Kidney (tissue), 14 donors: ENCODE data around the gene FGF12. TPM values are rescaled to one million over a fixed set of nuclear protein-coding genes. Genes with fewer than 3 reads are reported as not detected.

ENCODE experiments used
- DNase-seq, 5 donors: peaks; one replicate each; pipeline ENCODE4 v3.0.0-alpha.2; 2013 to 2020
- FAIRE-seq: peaks from 2 replicates; lab custom pipeline; 2012; peaks lifted over from hg19 to GRCh38; lab: Jason Lieb, UNC
- H3K27ac ChIP-seq, 2 donors: one replicate each; pipeline ENCODE4 v1.7.0; 2013; ENCODE audit warnings: low read depth in 2 of 2, low read length in 2 of 2, inconsistent platforms in 1 of 2
- H3K27me3 ChIP-seq: one replicate; pipeline ENCODE4 v1.7.1; 2013; ENCODE audit warnings: low read length, inconsistent platforms; ENCODE audit not compliant: control insufficient read depth, insufficient read depth
- H3K36me3 ChIP-seq, 3 donors: one replicate each; pipeline versions ENCODE4 v1.7.0 to v1.7.1; 2013; ENCODE audit warnings: low read length in 3 of 3, control low read depth in 1 of 3, inconsistent platforms in 1 of 3; ENCODE audit not compliant: insufficient read depth in 3 of 3, control insufficient read depth in 2 of 3
- H3K4me1 ChIP-seq, 3 donors: one replicate each; pipeline versions ENCODE4 v1.7.0 to v1.7.1; 2013; ENCODE audit warnings: low read length in 3 of 3, inconsistent platforms in 1 of 3, low read depth in 1 of 3; ENCODE audit not compliant: control insufficient read depth in 2 of 3, insufficient read depth in 2 of 3
- H3K4me3 ChIP-seq, 3 donors: one replicate each; pipeline versions ENCODE4 v1.7.0 to v1.8.1; 2013; ENCODE audit warnings: low read length in 3 of 3, control low read depth in 1 of 3, inconsistent platforms in 1 of 3
- H3K9ac ChIP-seq, 3 donors: one replicate each; pipeline versions ENCODE4 v1.7.0 to v1.7.1; 2013; ENCODE audit warnings: low read length in 3 of 3, control low read depth in 1 of 3, inconsistent platforms in 1 of 3
- H3K9me3 ChIP-seq, 3 donors: one replicate each; pipeline versions ENCODE4 v1.7.0 to v1.7.1; 2013; ENCODE audit warnings: low read length in 3 of 3, control low read depth in 1 of 3, inconsistent platforms in 1 of 3; ENCODE audit not compliant: control insufficient read depth in 2 of 3, insufficient read depth in 1 of 3
- CTCF ChIP-seq: IDR thresholded peaks from 3 replicates; pipeline ENCODE4 v1.5.1; 2012; ENCODE audit warnings: mild to moderate bottlenecking, moderate library complexity, borderline replicate concordance; ENCODE audit not compliant: insufficient read depth; ENCODE audit errors: extremely low read depth
- intact Hi-C: fragments of 100-400 bp; cut with DNase I; formaldehyde crosslinking; loops from one replicate; pipeline ENCODE4 v1.11.1; 2022
- polyA plus RNA-seq: library from polyadenylated mRNA; stranded (reverse); fragments of 350-450 nt; fragmentation: Illumina TruSeq; extraction: RNeasy Lipid Tissue Mini Kit (QIAGEN cat#74804); gene quantifications from one replicate; pipeline ENCODE4 v1.2.3, GENCODE V29; 2014; ENCODE audit warnings: low read depth, low replicate concordance; ENCODE audit not compliant: insufficient read depth
- total RNA-seq: library from RNA; stranded (reverse); fragmentation: NEBNext Ultra II Directional; extraction: Animal tissue kit (Norgen Biotek cat#: 25700); gene quantifications from one replicate; pipeline ENCODE4 v1.2.1, GENCODE V29; 2021
- donor health status: control.
- donor health status: control.
- donor health status: control.
- donor health status: control.
- donor health status: control.
- donor health status: DM: yes; HTN: yes; CAD: no.
- donor health status: Normal renal cell carcinoma (clear cell type).

FGF12 gene
- total and polyA plus RNA-seq, 2 donors from 2014 or later: 1.8 to 3.7 TPM

GRCh38 chr3:192685801-192686200 lies 41.5 kb downstream of the FGF12 start:
- no peak overlapping the region for H3K27ac ChIP-seq
- H3K9ac ChIP-seq: no peak overlapping the region
- no peak for FAIRE-seq
- H3K4me1 ChIP-seq: no peaks in the 10 kb centered on the region
- H3K27me3 ChIP-seq: no peaks in the 10 kb centered on the region
- no peaks in the 10 kb centered on the region for H3K9me3 ChIP-seq
- no peak for TF ChIP-seq CTCF
- intact Hi-C loops: no loop called here
- no peaks in the 10 kb centered on the region for H3K36me3 ChIP-seq
- no peak for DNase-seq
- no peak overlapping the region for H3K4me3 ChIP-seq

- no peak for FAIRE-seq
- H3K4me1 ChIP-seq: no peaks in the 10 kb centered on the region
- no peaks in the 10 kb centered on the region for H3K27me3 ChIP-seq
- no peak overlapping the region for H3K27ac ChIP-seq
- no peak overlapping the region for H3K4me3 ChIP-seq
- H3K36me3 ChIP-seq: no peaks in the 10 kb centered on the region
- intact Hi-C loops: no loop called here
- no peaks in the 10 kb centered on the region for H3K9me3 ChIP-seq
- no peak overlapping the region for H3K9ac ChIP-seq
- DNase-seq: no peak
- TF ChIP-seq CTCF: no peak
Observed at GRCh38 chr3:192684151-192684550, 43.2 kb downstream of the FGF12 start.

- FAIRE-seq (no peak), DNase-seq (no peak)
- intact Hi-C loops: no loop called here
Observed at GRCh38 chr3:192675958-192676649, 51.2 kb downstream of the FGF12 start.

More at GRCh38 chr3:192675958-192676649, 51.2 kb downstream of the FGF12 start:
- Histone ChIP-seq H3K36me3 (no peaks in the 10 kb centered on the region), H3K9me3 (no peaks in the 10 kb centered on the region), H3K4me3 (no peak overlapping the region), H3K4me1 (no peaks in the 10 kb centered on the region), H3K27me3 (no peaks in the 10 kb centered on the region), H3K9ac (no peak overlapping the region), H3K27ac (no peak overlapping the region)
- no peak for TF ChIP-seq CTCF
